Superior temporal gyrus (tissue), 1 donor: ENCODE measurements around the gene MGAT3.
A peak's percentile ranks its signal among the peaks of the same experiment; 100 is the strongest.

Experiments
- DNase-seq: peaks from one replicate; pipeline ENCODE4 v3.0.0-alpha.2; 2016; ENCODE audit errors: extremely low spot score

MGAT3 gene

DNA sequence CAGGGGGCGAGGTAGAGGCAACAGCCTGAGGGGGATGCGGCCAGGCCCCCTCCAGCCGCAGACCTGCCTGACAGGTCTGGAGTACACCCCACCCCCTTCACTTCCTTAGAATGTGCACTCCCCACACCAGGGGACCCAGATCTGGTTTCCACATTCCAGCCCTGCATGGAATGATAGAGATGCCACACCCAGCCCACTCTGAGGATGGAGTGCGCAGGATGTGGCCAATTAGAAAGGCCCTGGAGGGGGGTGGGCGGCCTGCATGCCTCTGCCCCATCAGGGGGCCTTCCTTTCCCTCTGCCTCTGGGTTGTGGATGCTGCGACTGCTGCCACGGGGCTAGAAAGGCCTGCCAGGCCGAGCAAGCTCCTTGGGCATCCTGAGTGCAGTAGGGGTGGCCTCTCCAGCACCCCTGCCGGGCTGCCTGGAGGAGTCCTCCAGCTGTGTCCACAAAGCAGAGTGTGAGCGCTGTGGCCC, 28.2 kb upstream of the MGAT3 start:
- DNase-seq, result no peak

DNA sequence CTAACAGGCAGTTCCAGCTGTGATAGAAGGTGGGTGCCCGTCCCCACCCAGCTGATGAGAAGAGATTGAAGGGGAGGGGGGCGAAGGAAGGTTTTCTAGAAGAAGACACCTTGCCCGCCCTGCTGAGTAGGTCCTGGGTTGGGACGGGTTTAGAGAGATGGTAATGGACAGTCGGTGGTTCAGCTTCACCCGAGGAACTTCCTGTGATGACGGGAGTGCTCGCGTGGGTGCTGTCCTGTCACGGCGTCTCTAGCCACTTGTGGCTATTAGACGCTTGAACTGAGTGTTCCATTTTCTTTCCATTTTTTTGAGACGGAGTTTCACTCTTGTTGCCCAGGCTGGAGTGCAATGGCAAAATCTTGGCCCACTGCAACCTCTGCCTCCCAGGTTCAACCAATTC, 27.6 kb upstream of the MGAT3 start:
- DNase-seq, result no peak

DNA sequence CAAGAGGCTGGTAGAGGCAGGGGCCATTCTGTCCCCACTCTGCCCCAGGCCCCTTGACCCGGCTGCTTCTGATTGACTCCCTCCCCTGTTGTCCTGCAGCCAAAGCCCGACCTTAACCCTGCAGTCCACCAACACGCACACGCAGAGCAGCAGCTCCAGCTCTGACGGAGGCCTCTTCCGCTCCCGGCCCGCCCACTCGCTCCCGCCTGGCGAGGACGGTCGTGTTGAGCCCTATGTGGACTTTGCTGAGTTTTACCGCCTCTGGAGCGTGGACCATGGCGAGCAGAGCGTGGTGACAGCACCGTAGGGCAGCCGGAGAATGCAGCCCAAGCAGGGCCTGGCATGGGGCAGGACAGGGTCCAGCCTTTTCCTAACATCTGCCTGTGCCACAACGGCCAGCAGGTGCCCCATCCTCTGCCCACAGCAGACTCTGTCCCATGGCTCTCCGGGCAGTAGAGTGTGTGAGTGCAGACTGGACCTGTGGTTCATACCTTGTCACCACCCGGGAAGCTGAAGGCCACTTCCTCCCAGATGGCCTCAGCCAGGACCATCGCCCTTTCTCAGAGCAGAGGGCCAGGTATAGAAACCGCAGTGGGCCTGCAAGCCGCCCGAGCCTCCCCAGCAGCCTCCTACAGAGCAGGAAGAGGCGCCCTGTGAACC, 26.8 kb upstream of the MGAT3 start:
- DNase-seq, result no peak

DNA sequence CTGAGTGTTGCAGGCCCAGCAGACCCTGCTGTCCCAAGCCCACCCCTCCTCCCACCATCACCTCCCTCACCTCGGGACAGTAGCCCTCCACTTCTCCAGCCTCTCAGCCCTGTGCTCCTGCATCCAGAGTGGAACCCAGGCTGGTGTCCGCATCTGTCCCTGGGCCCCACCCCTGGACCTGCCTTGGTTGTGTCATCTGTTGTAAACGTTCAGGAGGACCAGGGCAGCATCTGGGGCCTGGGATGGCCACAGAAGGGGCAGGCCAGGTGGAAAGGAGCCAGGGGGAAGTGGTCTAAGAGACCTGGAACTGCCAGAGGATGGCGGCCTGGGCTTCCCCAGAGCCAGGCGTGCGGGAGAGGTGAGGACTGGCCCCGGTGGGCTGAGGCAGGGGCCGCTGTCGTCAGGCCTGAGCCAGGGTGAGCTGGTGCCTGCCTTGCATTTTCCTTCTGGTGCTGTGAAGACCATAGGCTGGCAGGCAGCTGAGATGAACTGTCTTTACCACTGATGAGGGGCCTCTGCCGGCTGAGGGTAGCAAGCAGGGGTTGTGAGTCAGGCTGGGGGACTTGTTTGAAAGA, 26.1 kb upstream of the MGAT3 start:
- no peak for DNase-seq

DNA sequence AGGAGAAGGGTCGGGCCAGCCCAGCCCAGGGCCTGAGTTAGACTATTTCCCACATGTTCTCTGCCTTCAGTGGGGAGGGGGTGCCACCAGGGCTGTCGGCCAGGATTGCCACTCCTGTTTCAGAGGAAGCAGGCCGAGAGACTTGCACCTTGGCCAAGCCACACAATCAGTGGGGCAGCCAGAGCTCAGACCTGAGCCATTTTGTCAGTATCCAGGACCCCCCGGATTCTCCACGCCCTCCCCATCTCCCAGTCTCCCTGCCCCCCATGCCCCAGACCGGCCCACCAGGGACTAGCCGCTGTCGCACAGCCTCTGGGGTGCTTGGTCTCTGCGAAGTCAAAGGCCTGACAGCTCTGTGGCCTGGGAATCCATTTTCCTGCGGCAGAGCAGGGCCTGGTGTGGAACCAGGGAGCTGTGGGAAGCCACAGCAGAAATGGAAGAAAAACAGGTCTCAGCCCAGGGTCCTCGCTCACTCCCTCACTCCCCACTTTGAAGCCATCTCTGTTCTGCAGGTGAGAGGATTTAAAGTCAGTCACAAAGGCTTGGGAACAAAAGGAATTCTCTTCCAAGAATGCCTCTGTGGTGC, 25.5 kb upstream of the MGAT3 start:
- no peak for DNase-seq

DNA sequence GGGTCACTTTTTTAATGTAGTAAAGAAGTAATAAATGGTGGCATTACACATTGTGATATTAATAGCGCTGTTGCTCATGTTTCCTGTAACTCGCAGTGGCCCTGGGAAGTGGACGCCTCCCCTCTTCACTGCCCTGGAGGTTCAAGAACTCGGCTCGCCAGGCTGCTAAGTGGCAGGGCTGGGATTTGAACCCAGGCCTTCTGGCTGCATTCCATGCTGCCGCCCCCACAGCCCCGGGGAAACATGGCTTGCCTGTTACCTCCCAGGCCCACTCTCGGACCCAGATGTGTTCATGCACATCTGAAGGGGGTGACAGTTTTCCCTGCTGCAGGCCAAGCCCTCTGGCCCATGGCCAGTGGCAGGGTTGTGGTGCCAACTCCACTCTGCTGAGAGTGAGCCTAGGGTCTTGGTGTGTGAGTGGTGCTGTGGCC, 25.0 kb upstream of the MGAT3 start:
- no peak for DNase-seq

DNA sequence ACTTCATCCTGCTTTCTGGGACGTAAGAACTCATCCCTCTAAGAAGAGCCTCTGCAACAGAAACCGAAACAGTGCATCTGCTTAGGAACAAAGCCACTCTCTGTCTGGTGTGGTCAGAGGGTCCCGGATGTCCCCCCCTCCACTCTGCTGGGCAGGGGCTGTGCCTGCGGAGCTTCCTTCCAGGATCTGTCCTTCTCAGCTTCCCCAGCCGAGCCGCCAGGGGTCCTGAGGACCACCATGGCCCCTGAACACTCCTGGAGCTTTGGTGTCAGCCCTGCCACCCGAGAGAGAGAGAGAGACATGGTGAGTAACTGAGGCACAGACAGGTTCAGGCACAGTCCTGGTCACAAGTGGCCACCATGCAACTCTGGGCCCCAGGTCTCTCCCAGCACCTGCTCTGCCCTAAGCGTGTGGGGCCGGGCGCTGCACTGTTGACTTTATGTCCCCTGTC, 24.4 kb upstream of the MGAT3 start:
- DNase-seq, result peak; percentile 39

DNA sequence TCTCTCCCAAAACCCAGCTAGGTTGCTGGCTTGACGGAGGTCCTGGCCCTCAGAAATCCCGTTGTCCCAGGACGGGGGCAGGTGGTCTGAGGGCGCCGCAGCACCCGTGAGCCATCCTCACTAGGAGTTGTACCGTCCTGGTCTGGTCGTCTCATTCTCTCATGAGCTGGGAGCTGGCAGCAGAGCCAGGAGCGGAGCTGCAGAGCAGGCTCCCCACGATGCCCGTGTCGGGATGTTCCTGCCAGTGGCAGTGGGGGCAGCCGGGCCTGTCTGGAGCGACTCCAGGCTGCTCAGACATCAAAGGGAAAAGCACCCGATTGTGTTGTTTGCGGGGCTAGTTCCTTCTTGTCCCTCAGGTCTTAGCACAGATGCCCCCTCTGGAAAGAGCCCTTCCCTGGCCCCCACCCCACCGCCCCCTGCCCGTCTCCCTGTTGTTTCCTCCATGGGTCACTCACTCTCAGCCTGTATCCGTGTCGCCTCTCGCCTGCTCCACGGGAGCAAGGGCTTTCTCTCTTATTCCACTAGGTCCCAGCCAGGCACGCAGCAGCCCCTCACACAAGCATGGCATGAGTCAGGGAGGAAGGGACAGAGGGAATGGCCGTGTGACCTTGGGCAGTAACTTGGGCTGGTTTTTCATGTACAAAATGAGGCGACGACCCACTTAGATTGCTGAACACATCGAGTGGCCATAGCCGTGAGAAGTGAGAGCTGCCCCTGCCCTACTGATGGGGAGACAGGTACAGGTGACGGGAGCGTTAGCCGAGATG, 23.2 kb upstream of the MGAT3 start:
- DNase-seq, result peak; percentile 76

DNA sequence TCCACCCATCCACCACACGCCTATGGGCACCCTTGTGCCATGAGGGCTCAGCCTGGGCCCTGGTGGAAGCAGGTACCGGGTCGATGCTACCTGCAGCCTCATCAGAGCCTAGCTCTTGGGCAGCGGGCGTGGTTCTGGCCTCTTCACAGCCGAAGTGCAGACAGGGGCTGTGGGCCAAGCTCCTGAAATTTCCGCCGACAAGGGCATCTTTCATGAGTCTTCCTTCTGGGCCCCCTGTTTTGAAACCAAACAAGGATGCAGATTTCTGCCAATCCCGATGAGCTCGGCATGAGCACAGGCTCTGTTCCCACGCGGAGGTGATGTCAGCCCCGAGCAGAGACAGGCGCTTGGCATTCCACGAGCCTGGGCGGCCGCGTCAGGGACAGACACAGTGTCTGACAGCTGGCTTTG, 22.6 kb upstream of the MGAT3 start:
- DNase-seq, result peak; percentile 88

DNA sequence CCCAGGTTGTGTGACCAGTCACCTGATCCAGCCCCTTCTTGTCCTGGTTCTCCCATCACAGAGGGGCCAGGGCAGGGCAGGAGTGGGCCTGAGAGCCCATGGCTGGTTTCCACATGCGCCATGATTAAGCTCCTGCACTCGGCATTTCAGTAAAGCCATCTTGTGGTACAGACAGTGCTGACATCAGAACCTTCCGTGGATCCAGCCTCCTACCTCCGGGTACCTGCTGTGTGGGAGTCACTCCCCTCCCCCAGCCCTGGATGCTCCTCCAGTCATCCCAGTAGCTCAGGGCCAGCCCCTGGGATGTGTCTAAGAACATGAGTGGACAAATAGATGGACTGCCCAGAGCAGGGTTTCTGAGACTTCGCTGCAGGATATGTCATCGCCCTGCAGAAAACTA, 22.1 kb upstream of the MGAT3 start:
- DNase-seq, result no peak

DNA sequence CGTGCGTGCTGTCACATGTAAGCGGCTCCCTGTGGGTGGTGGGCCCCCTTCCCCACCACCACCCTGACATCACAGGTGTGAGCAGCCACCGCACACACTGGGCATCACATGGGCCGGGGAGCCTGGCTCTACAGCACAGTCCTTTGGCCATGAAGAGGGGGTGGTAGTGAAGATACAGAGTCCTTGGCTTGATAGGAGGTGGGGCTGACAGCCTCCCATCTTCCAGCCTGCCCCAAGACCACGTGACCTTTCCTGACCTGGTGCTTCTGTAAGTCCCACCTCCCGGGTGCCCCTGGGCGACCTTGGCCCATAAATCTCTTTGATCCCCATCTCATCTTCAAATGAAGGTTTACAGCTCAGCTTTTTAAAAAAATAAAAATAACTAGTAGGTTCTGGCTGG, 21.2 kb upstream of the MGAT3 start:
- DNase-seq, result no peak

DNA sequence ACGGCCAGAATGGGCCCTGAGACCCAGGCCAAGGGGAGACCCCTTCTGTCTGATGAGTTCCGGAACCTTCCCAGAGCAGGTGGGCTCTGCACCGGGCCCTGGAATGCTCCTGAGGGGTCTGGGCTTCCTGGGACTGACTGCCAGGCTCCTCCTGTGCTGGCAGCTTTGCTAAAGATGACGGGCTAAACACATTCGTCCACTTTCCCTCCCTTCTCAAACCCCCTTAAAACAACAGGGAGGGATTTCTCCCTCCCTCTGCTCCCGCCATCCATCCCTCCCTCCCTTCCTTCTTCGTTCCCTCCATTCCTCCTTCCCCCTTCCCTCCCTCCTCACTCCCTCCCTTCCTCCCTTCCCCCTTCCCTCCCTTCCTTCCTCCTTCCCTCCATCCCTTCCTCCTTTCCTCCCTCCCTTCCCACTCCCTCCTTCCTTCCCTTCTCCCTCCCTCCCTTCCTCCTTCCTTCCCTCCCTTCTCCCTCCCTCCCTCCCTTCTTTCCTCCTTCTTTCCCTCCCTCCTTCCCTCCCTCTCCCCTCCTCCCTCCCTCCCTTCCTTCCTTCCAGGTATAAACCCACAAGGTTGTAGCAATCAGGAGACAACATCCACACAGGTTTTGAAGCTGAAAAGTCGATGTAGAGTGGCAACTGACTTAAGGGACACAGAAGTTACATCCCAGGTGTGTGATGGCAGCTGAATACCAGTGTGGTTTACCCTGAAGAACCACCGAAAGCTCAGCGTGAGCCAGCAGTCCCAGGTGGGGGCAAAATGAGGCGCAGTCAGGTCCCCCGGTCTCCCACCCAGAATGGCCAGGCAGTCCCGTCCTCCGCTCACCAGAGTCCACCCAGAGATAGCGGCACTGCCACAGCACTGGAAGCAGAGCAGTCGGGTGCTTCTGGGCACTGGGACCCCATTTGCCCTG, 18.8 kb upstream of the MGAT3 start:
- DNase-seq, result no peak

DNA sequence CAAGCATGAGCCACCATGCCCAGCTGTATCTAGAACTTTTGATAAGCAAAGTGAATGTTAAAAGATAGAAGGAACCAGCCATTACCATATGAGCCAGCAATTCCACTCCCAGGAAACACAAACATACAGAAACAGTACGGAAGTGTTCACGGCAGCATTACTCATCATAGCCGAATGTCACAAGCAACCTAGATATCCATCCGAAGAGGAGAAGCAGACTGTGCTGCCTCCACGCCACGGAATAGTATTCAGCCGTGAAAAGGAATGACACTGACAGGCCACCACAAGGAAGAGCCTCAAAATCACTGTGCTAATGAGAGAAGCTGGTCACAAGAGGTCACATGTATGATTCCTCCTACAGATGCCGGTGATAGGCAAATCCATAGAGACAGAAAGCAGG, 17.6 kb upstream of the MGAT3 start:
- DNase-seq, result no peak

DNA sequence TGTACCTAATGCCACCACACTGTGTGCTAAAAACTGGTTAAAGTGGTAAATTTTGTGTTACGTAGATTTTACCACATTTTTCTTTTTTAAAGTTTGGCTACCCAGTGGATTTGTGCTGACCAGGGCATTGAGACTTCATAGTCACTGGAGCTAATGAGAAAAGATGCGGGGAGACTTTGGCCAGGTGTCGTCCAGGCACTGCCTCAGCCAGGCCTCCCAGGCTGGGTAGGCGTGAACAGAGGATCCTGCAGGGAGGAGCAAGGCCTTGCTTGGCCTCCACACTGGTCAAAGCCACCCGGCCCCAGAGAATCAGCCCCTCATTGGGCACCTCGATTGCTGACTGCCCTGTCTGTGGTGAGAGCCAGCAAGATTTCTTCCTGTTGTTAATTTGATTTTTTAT, 13.4 kb upstream of the MGAT3 start:
- no peak for DNase-seq

DNA sequence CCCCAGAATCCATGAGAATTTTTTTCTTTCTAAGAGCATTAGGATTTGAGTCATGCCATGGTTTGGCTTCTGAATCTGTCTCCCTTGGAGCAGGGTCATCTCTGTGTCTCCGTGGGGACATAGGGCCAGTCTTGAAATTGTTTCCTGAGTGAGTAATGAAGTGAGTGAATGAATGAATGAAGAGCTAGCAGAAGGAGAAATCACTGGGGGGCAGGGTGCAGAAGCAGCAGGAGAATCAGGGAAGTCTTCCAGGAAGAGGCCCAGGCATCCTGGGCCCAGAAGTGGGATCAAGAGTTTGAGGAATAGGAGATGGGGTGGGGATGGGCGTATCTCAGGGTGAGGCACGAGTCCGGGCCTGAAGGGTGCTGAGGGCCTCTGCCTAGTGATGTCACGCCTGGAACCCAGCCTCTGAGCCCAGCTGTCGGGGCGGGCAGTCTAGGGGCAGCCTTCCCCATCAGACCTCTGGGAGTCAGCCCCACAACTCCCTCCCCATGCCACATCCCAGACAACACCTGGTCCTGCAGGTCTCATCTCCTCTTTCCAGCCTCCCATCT, 12.5 kb upstream of the MGAT3 start:
- DNase-seq, result no peak

DNA sequence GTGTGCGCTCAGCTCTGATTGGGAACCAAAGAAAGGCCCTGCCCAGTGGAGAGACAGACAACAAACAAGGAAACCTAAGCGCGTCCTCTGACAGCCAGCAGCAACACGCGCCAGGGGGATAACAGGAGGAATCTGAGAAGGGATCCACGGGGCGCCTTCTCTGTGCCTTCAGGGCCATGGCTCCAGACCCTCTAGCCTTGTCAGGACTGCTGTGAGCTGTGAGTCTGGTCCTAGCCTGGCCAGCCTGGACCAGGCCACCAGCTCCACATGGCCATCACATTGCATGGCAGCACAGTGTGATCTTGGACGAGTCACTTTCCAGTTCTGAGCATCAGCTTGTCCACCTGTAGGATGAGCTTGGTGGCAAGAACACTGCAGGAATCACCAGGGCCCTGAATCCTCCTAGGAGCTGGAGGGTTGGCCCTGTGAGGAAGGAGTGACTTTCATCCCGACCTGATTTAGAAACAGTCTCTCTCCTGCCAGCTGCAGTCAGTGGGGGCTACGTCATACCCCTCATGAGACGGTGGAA, 11.8 kb upstream of the MGAT3 start:
- DNase-seq, result no peak

DNA sequence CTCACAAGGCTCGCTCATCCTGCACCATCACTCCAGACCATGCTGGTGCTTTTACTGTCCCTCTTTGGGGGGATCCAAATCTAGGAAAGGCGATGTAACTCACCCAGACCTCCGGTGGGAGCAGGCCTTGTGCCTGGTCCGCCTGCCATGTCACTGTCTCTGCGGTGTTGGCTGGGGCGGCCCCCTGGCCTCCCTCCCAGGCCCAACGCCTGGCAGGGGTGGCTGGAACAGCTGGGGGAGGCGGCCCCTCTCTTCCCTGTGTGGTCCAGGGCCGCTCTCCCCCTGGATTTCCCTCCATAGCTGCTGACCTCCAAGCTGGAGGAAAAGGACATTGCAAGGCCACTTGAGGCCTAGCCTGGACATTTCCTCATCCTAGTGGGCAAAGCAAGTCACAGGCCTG, 11.1 kb upstream of the MGAT3 start:
- DNase-seq, result no peak

DNA sequence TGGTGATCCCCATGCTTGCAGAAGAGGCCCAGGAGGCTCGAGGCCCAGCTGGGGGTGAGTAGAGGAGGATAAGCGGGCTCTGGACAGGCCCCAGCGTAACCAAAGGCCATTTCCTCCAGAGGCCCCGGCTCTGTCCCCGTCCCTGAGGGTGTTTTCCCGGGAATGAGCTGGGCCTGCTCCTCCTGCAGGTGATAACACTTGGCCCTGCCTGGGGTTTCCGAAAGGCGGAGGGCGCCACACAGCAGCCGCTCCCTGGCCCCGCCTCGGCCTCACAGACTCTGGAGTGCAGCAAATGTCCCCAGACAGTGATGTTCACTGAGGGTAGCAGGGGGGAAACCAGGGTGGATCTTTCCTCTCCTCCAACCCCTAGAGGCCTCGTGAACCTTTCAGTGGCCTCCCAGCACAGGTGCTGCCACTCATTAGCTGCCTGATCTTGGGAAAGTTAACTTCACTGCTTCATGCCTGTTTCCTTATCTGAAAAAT, 10.5 kb upstream of the MGAT3 start:
- no peak for DNase-seq

DNA sequence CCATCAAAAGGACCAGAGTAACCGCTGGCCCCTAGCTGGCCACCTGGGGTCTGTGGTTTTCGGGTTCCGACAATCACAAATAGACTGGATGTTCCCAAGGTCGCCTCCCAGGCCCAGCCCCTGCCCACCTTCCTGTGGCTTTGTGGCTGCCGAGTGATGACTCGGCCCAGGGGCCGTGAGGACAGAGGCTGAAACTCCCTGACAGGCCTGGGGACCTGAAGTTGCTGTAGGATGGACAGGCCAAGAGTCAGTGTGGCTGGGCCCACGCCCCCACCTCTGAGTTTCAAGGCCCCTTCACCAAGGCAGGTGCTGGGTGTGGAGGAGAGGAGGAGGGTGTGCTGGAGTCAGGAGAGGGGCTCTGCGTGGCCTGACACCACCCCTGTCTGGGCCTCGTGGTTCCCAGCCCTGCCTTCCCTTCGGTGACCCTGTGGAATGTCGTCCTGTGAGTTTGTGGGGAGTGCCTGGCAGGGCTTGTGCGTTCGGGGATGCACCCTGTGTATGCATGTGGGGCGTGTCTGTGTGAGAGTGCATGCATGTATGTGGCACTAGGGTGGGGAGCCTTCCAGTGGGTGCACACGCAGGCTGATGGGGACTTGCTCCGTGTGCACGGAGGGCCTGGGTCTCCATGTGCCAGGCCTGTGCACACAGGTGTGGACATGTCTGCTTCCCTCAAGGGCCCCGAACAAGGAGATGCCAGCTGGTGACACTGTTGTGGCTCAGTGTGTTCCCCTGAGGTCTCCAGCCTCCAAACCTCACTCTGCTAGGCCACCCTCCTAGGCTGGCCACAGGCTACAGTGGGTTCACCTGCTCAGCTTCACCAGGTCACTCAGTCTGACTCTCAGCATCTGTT, 8.4 kb upstream of the MGAT3 start:
- no peak for DNase-seq

DNA sequence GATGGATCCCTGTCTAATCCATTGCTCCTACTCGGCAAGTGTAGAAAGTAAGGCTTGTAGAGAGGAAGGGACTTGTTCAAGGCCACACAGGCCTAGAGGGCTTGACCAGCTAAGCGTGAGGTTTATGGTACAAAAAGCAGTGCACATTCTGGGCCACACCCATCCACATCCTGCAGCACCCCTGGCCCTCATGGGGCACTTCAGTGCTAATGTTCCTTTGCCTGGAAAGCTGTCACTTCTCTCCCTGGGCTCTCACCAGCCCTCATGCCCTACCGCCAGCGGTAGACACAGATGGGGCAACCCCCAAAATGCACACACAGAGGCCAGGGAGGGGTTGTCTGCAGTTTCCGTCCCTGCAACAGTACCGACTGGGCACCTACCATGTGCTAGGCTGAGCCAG, 7.1 kb upstream of the MGAT3 start:
- no peak for DNase-seq
